ENCODE results near the gene BPIFB3.

The BPIFB3 gene

GRCh38 chr20:33059741-33060390 is 6.2 kb downstream of the BPIFB3 start:
- H3K4me1 Mint-ChIP-seq, result no peaks in the 10 kb centered on the region
- no peaks in the 10 kb centered on the region for H3K36me3 Mint-ChIP-seq (ENCODE audit: low read depth)
- no peaks in the 10 kb centered on the region for H3K9me3 Mint-ChIP-seq
- no peak for ATAC-seq
- no peak for DNase-seq
- no peak overlapping the region for H3K4me3 Mint-ChIP-seq
- no peak overlapping the region for H3K27ac Mint-ChIP-seq
- H3K27me3 Mint-ChIP-seq, result no peaks in the 10 kb centered on the region

GRCh38 chr20:33061658-33062028 is 7.9 kb downstream of the BPIFB3 start:
- ATAC-seq (no peak), DNase-seq (no peak)
- Mint-ChIP-seq H3K4me1 (no peaks in the 10 kb centered on the region), H3K4me3 (no peak overlapping the region), H3K36me3 (ENCODE audit: low read depth) (no peaks in the 10 kb centered on the region), H3K27me3 (no peaks in the 10 kb centered on the region), H3K27ac (no peak overlapping the region), H3K9me3 (no peaks in the 10 kb centered on the region)

GRCh38 chr20:33062105-33062824 is 8.6 kb downstream of the BPIFB3 start:
- DNase-seq (no peak), ATAC-seq (no peak)
- Mint-ChIP-seq H3K27ac (no peak overlapping the region), H3K9me3 (no peaks in the 10 kb centered on the region), H3K27me3 (no peaks in the 10 kb centered on the region), H3K4me3 (no peak overlapping the region), H3K36me3 (ENCODE audit: low read depth) (no peaks in the 10 kb centered on the region), H3K4me1 (no peaks in the 10 kb centered on the region)

DNA sequence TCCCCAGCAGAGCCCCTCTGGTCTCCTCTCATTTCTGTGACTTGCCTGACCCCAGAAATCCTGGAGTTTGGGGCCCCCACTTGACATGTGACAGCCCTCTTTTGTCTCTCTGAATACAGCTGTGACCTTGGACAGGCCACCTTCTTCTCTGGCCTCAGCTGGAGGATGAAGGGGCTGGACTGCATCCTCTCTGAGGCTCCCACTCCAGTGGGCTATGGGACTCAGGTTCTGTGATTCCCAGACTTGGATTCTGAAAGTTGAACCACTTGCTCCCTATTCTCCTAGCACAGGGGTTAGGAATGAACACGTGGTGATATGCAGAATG is 9.1 kb downstream of the BPIFB3 start:
- DNase-seq (no peak), ATAC-seq (no peak)
- Mint-ChIP-seq H3K27ac (no peak overlapping the region), H3K36me3 (ENCODE audit: low read depth) (no peaks in the 10 kb centered on the region), H3K4me1 (no peaks in the 10 kb centered on the region), H3K4me3 (no peak overlapping the region), H3K9me3 (no peaks in the 10 kb centered on the region), H3K27me3 (no peaks in the 10 kb centered on the region)

DNA sequence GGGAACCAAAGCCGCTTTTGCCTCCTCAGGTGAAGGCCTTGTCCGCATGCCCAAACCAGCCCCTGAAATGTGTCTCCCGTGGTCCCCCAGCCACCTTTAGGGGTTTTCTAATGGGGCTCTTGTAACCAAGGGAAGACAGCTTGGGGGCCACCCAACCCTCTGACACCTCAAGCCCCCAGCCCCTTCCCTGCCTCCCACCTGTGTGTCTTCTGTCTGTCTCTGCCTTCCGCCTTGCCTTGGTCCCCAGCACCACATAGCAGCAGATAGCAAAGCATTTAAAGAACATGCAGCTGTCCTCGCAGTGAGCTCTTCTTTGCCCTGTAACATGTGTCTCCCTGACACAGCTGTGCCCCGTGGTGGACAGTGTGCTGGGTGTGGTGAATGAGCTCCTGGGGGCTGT is 9.6 kb downstream of the BPIFB3 start:
- no peak overlapping the region for H3K27ac Mint-ChIP-seq
- no peak for DNase-seq
- no peaks in the 10 kb centered on the region for H3K27me3 Mint-ChIP-seq
- ATAC-seq, result no peak
- peaks cover 3% of the 10 kb centered on the region for H3K4me1 Mint-ChIP-seq
- H3K36me3 Mint-ChIP-seq (ENCODE audit: low read depth), result no peaks in the 10 kb centered on the region
- no peak overlapping the region for H3K4me3 Mint-ChIP-seq
- H3K9me3 Mint-ChIP-seq, result no peaks in the 10 kb centered on the region

GRCh38 chr20:33064572-33065287 is 11.0 kb downstream of the BPIFB3 start:
- Mint-ChIP-seq H3K27ac (no peak overlapping the region), H3K9me3 (no peaks in the 10 kb centered on the region), H3K36me3 (ENCODE audit: low read depth) (no peaks in the 10 kb centered on the region), H3K27me3 (no peaks in the 10 kb centered on the region), H3K4me1 (peaks cover 3% of the 10 kb centered on the region), H3K4me3 (no peak overlapping the region)
- ATAC-seq (no peak), DNase-seq (no peak)

- H3K27ac Mint-ChIP-seq, result no peak overlapping the region
- H3K4me3 Mint-ChIP-seq, result no peak overlapping the region
- no peak for ATAC-seq
- no peaks in the 10 kb centered on the region for H3K27me3 Mint-ChIP-seq
- no peaks in the 10 kb centered on the region for H3K9me3 Mint-ChIP-seq
- H3K36me3 Mint-ChIP-seq (ENCODE audit: low read depth), result no peaks in the 10 kb centered on the region
- DNase-seq, result no peak
- peaks cover 3% of the 10 kb centered on the region for H3K4me1 Mint-ChIP-seq
These were observed 12.1 kb downstream of the BPIFB3 start for GRCh38 chr20:33065785-33066184.

DNA sequence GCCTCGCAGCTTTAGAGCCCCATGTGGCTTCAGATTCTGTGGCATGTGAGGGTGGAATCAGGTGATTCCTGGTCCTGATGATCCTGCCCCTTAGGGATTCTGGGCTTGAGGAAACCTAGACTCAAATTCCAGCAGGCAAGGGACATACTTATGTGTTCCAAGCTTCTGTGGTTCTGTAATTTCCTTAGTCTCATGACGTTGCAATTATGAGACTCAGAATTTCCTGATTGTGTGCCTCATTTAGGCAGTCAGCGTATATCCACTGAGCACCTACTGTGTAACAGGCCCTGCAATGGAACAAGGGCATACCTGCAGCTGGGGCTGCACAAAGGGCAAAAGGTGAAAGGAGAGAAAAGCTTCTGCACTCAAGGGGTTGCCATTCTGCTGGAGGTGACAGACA is 14.1 kb downstream of the BPIFB3 start:
- no peaks in the 10 kb centered on the region for H3K9me3 Mint-ChIP-seq
- no peak overlapping the region for H3K4me3 Mint-ChIP-seq
- no peak for DNase-seq
- no peaks in the 10 kb centered on the region for H3K36me3 Mint-ChIP-seq (ENCODE audit: low read depth)
- ATAC-seq, result no peak
- peaks cover 3% of the 10 kb centered on the region for H3K4me1 Mint-ChIP-seq
- no peaks in the 10 kb centered on the region for H3K27me3 Mint-ChIP-seq
- no peak overlapping the region for H3K27ac Mint-ChIP-seq

GRCh38 chr20:33068251-33068939 is 14.7 kb downstream of the BPIFB3 start:
- H3K27me3 Mint-ChIP-seq, result no peaks in the 10 kb centered on the region
- DNase-seq (no peak), ATAC-seq (no peak)
- no peak overlapping the region for H3K27ac Mint-ChIP-seq
- H3K4me1 Mint-ChIP-seq, result peaks cover 3% of the 10 kb centered on the region
- H3K9me3 Mint-ChIP-seq, result no peaks in the 10 kb centered on the region
- H3K4me3 Mint-ChIP-seq, result no peak overlapping the region
- H3K36me3 Mint-ChIP-seq (ENCODE audit: low read depth), result no peaks in the 10 kb centered on the region

GRCh38 chr20:33069673-33070072 is 16.0 kb downstream of the BPIFB3 start:
- ATAC-seq (no peak), DNase-seq (no peak)
- Mint-ChIP-seq H3K4me3 (no peak overlapping the region), H3K36me3 (ENCODE audit: low read depth) (no peaks in the 10 kb centered on the region), H3K27ac (no peak overlapping the region), H3K27me3 (no peaks in the 10 kb centered on the region), H3K9me3 (no peaks in the 10 kb centered on the region), H3K4me1 (peaks cover 3% of the 10 kb centered on the region)

GRCh38 chr20:33070111-33071053 is 16.7 kb downstream of the BPIFB3 start:
- Mint-ChIP-seq H3K27ac (no peak overlapping the region), H3K4me3 (no peak overlapping the region), H3K9me3 (no peaks in the 10 kb centered on the region), H3K36me3 (ENCODE audit: low read depth) (no peaks in the 10 kb centered on the region), H3K4me1 (peaks cover 3% of the 10 kb centered on the region), H3K27me3 (no peaks in the 10 kb centered on the region)
- DNase-seq (no peak), ATAC-seq (no peak)

DNA sequence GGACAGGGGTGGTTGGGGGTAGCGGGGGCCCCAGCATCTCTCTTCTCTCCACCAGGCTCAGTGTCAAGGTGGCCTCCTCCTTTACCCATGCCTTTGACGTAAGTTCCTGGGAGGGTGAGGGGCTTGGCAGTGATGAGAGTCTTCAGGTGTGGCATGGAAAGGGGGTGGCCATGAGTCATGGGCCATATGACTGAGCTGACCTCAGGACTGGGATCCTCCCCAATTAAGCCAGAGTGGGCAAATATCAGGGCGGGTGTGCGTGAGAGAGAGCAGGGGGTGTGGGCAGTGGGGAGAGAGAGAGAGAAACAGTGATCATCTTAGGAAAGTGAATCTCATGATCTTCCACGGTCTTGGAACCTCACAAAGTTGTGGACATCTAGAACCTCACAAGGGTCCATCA is 17.5 kb downstream of the BPIFB3 start:
- H3K4me3 Mint-ChIP-seq, result no peak overlapping the region
- ATAC-seq (no peak), DNase-seq (no peak)
- H3K4me1 Mint-ChIP-seq, result peaks cover 3% of the 10 kb centered on the region
- H3K36me3 Mint-ChIP-seq (ENCODE audit: low read depth), result no peaks in the 10 kb centered on the region
- no peaks in the 10 kb centered on the region for H3K9me3 Mint-ChIP-seq
- no peaks in the 10 kb centered on the region for H3K27me3 Mint-ChIP-seq
- H3K27ac Mint-ChIP-seq, result no peak overlapping the region

- Mint-ChIP-seq H3K36me3 (ENCODE audit: low read depth) (no peaks in the 10 kb centered on the region), H3K27me3 (no peaks in the 10 kb centered on the region), H3K27ac (no peak overlapping the region), H3K4me3 (no peak overlapping the region), H3K4me1 (peaks cover 3% of the 10 kb centered on the region), H3K9me3 (no peaks in the 10 kb centered on the region)
- no peak for ATAC-seq
- DNase-seq, result no peak
These were observed 18.7 kb downstream of the BPIFB3 start for GRCh38 chr20:33072362-33072761.

DNA sequence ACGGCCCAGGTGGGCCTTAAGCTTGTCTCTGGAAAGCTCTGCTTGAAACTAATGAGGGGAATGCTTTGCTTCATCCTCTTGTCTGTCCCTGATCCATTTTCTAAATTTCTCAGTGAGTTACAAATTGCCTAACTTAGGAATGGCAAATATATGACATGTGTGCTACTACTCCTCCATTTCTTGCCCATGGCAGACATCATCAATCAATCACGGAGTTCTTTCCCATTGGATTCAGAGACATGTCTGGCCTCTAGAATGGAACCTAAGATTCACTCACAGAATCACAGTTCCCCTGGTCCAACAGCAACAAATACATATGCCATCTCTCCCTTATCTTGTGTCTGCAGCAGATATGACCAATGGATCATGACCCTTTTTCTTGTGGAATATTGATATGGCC is 19.1 kb downstream of the BPIFB3 start:
- H3K27ac Mint-ChIP-seq, result no peak overlapping the region
- H3K27me3 Mint-ChIP-seq, result no peaks in the 10 kb centered on the region
- H3K9me3 Mint-ChIP-seq, result no peaks in the 10 kb centered on the region
- H3K36me3 Mint-ChIP-seq (ENCODE audit: low read depth), result no peaks in the 10 kb centered on the region
- DNase-seq, result no peak
- H3K4me3 Mint-ChIP-seq, result no peak overlapping the region
- peaks cover 3% of the 10 kb centered on the region for H3K4me1 Mint-ChIP-seq
- ATAC-seq, result no peak

Measured in activated naive CD8-positive, alpha-beta T cell treated with anti-CD3 and anti-CD28 coated beads, Interleukin-2, amount 50 U/mL, for 24 hours (primary cell).